ENCODE results near the gene TPP1. TPM values are rescaled to one million over a fixed set of nuclear protein-coding genes. Genes with fewer than 3 reads are reported as not detected.

Gene TPP1
- total and polyA plus RNA-seq, 9 of the 15 experiments (the other 6 are each of a cell fraction or from before 2014, with no cell fraction given): 7.5 to 75.8 (median 15.7) TPM

- TF ChIP-seq, protein P1, sequence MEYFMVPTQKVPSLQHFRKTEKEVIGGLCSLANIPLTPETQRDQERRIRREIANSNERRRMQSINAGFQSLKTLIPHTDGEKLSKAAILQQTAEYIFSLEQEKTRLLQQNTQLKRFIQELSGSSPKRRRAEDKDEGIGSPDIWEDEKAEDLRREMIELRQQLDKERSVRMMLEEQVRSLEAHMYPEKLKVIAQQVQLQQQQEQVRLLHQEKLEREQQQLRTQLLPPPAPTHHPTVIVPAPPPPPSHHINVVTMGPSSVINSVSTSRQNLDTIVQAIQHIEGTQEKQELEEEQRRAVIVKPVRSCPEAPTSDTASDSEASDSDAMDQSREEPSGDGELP (CRISPR knock-in tag; IDR thresholded peaks at IDR 0.05; ENCODE audit: borderline replicate concordance): 0 out of 2 replicates have a peak, but pooled peaks have one; percentile 17
- TF ChIP-seq SMARCA4 (IDR thresholded peaks at IDR 0.05): 0 out of 2 replicates have a peak, but pooled peaks have one; percentile 44
- TF ChIP-seq ESRRB (CRISPR knock-in tag; IDR thresholded peaks at IDR 0.05; ENCODE audit: borderline replicate concordance): no peak
- no peak for TF ChIP-seq MIER1 (IDR thresholded peaks at IDR 0.05; ENCODE audit: low read depth)
- TF ChIP-seq ZNF717 (CRISPR knock-in tag; IDR thresholded peaks at IDR 0.05): no peak
- no peak for TF ChIP-seq KLF16 (IDR thresholded peaks at IDR 0.05)
- TF ChIP-seq ARID2 (IDR thresholded peaks at IDR 0.05): no peak
- no peak for TF ChIP-seq CBX8 (IDR thresholded peaks at IDR 0.05; ENCODE audit: borderline replicate concordance, extremely low read depth, low read depth, low read length, poor library complexity, severe bottlenecking)
- TF ChIP-seq, protein P2, sequence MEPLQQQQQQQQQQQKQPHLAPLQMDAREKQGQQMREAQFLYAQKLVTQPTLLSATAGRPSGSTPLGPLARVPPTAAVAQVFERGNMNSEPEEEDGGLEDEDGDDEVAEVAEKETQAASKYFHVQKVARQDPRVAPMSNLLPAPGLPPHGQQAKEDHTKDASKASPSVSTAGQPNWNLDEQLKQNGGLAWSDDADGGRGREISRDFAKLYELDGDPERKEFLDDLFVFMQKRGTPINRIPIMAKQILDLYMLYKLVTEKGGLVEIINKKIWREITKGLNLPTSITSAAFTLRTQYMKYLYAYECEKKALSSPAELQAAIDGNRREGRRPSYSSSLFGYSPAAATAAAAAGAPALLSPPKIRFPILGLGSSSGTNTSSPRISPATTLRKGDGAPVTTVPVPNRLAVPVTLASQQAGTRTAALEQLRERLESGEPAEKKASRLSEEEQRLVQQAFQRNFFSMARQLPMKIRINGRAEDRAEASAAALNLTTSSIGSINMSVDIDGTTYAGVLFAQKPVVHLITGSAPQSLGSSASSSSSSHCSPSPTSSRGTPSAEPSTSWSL (CRISPR knock-in tag; IDR thresholded peaks at IDR 0.05; ENCODE audit: borderline replicate concordance): no peak
- TF ChIP-seq MAFG (tag; conservative IDR thresholded peaks at IDR 0.05): peak; percentile 47; the same call in 1 of the 2 replicates
- no peak for TF ChIP-seq CAMTA2 (CRISPR knock-in tag; conservative IDR thresholded peaks at IDR 0.05)
- no peak for TF ChIP-seq STAT5A (IDR thresholded peaks at IDR 0.05; ENCODE audit: borderline replicate concordance, low read length)
- no peak for TF ChIP-seq MED1 (CRISPR knock-in tag; IDR thresholded peaks at IDR 0.05; ENCODE audit: borderline replicate concordance)
- no peak for TF ChIP-seq SIX5 (IDR thresholded peaks at IDR 0.05; ENCODE audit: borderline replicate concordance in 1 of 2, insufficient read depth in 1 of 2, low read depth in 1 of 2, low read length in 2 of 2)
- TF ChIP-seq EHMT2 (IDR thresholded peaks at IDR 0.05): no peak
- no peak for TF ChIP-seq E2F4 (CRISPR knock-in tag; IDR thresholded peaks at IDR 0.05; ENCODE audit: low read depth)
- no peak for TF ChIP-seq ZSCAN32 (CRISPR knock-in tag; IDR thresholded peaks at IDR 0.05)
- TF ChIP-seq, protein P3, sequence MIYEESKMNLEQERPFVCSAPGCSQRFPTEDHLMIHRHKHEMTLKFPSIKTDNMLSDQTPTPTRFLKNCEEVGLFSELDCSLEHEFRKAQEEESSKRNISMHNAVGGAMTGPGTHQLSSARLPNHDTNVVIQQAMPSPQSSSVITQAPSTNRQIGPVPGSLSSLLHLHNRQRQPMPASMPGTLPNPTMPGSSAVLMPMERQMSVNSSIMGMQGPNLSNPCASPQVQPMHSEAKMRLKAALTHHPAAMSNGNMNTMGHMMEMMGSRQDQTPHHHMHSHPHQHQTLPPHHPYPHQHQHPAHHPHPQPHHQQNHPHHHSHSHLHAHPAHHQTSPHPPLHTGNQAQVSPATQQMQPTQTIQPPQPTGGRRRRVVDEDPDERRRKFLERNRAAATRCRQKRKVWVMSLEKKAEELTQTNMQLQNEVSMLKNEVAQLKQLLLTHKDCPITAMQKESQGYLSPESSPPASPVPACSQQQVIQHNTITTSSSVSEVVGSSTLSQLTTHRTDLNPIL (CRISPR knock-in tag; IDR thresholded peaks at IDR 0.05): no peak
- peak; percentile 75 for TF ChIP-seq NFE2 (IDR thresholded peaks at IDR 0.05; ENCODE audit: low read depth)
- no peak for TF ChIP-seq NFATC3 (IDR thresholded peaks at IDR 0.05)
- TF ChIP-seq, protein P4, sequence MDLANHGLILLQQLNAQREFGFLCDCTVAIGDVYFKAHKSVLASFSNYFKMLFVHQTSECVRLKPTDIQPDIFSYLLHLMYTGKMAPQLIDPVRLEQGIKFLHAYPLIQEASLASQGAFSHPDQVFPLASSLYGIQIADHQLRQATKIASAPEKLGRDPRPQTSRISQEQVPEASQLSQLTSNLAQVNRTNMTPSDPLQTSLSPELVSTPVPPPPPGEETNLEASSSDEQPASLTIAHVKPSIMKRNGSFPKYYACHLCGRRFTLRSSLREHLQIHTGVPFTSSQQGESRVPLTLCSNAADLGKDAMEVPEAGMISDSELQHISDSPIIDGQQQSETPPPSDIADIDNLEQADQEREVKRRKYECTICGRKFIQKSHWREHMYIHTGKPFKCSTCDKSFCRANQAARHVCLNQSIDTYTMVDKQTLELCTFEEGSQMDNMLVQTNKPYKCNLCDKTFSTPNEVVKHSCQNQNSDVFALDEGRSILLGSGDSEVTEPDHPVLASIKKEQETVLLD (IDR thresholded peaks at IDR 0.05): no peak
- TF ChIP-seq ZNF24 (IDR thresholded peaks at IDR 0.05): no peak
These were observed 49.5 kb downstream of the TPP1 start (continued) for GRCh38 chr11:6569706-6570105.

All from K562 (cell line).